Stimulated activated CD4-positive, alpha-beta T cell treated with anti-CD3 and anti-CD28 coated beads, TNF-alpha, amount 100 ng/mL, for 4 hours (primary cell): ENCODE measurements around the gene ATP12A.
"Not testable (repeated sequence)": the region's sequence is repeated elsewhere in the genome, so short reads cannot be mapped to it uniquely, and the experiment has no call there.

Experiments
- DNase-seq, 3 experiments: peaks; one replicate each; pipeline ENCODE4 v3.0.0-alpha.2; 2020; ENCODE audit warnings: low read depth in 3 of 3

The ATP12A gene

GRCh38 chr13:24730873-24731567 lies 50.8 kb downstream of the ATP12A start:
- not testable (repeated sequence) for DNase-seq

- DNase-seq = no peak
These were observed 54.7 kb downstream of the ATP12A start for GRCh38 chr13:24734950-24735349.

- no peak for DNase-seq
These were observed 56.8 kb downstream of the ATP12A start for GRCh38 chr13:24737042-24737441.

GRCh38 chr13:24738366-24738847 lies 58.2 kb downstream of the ATP12A start:
- no peak for DNase-seq

GRCh38 chr13:24740014-24740890 lies 60.0 kb downstream of the ATP12A start:
- no peak for DNase-seq

GRCh38 chr13:24741016-24741662 lies 60.9 kb downstream of the ATP12A start:
- DNase-seq = no peak

GRCh38 chr13:24741791-24742190 lies 61.6 kb downstream of the ATP12A start:
- DNase-seq = no peak

GRCh38 chr13:24742294-24742693 lies 62.1 kb downstream of the ATP12A start:
- DNase-seq = no peak

- DNase-seq = no peak
These were observed 62.8 kb downstream of the ATP12A start for GRCh38 chr13:24742977-24743376.

- no peak for DNase-seq
These were observed 64.0 kb downstream of the ATP12A start for GRCh38 chr13:24744247-24744646.

GRCh38 chr13:24745516-24745860 lies 65.3 kb downstream of the ATP12A start:
- no peak for DNase-seq

- DNase-seq = no peak
These were observed 65.8 kb downstream of the ATP12A start for GRCh38 chr13:24745861-24746617.

GRCh38 chr13:24746618-24747247 lies 66.5 kb downstream of the ATP12A start:
- no peak for DNase-seq

GRCh38 chr13:24747248-24748060 lies 67.2 kb downstream of the ATP12A start:
- DNase-seq = no peak

GRCh38 chr13:24748061-24748400 lies 67.8 kb downstream of the ATP12A start:
- DNase-seq = no peak

GRCh38 chr13:24759197-24759596 lies 79.0 kb downstream of the ATP12A start:
- no peak for DNase-seq
